SK-N-SH treated with all-trans-retinoic acid at 6 μM for 48 hours (cell line): Measurements from ENCODE around the gene RB1.

Experiments
- ATAC-seq: fragments of 200-7000 bp; cut with Tn5 transposase; 3 replicates; pipeline ENCODE4 v1.9.1; 2020; ENCODE audit warnings: mild to moderate bottlenecking, moderate library complexity
- ARNTL ChIP-seq: fragments of 450-650 bp; formaldehyde crosslinking; IDR thresholded peaks from 2 replicates; pipeline ENCODE4 v1.5.0; 2020; ENCODE audit warnings: low read depth, mild to moderate bottlenecking, moderate library complexity, borderline replicate concordance
- CSDC2 ChIP-seq: fragments of 250-450 bp; sonication (Bioruptor Pico); IDR thresholded peaks from 2 replicates; pipeline ENCODE4 v1.5.0; 2020; ENCODE audit warnings: mild to moderate bottlenecking, moderate library complexity
- ESRRG ChIP-seq: fragments of 250-450 bp; sonication (Bioruptor Pico); IDR thresholded peaks from 2 replicates; pipeline ENCODE4 v1.6.1; 2021; ENCODE audit warnings: mild to moderate bottlenecking
- GLIS3 ChIP-seq: fragments of 250-450 bp; sonication (Bioruptor Pico); IDR thresholded peaks from 2 replicates; pipeline ENCODE4 v1.5.0; 2020; ENCODE audit warnings: mild to moderate bottlenecking, moderate library complexity
- ISL1 ChIP-seq: fragments of 250-450 bp; sonication (Bioruptor Pico); IDR thresholded peaks from 2 replicates; pipeline ENCODE4 v2.1.2; 2022; ENCODE audit warnings: mild to moderate bottlenecking, moderate library complexity
- OSR1 ChIP-seq: fragments of 250-450 bp; sonication (Bioruptor Pico); IDR thresholded peaks from 2 replicates; pipeline ENCODE4 v1.8.0; 2022; ENCODE audit warnings: moderate library complexity, mild to moderate bottlenecking, inconsistent platforms
- PPARA ChIP-seq: fragments of 250-450 bp; sonication (Bioruptor Pico); IDR thresholded peaks from 2 replicates; pipeline ENCODE4 v1.5.0; 2020; ENCODE audit warnings: mild to moderate bottlenecking, borderline replicate concordance
- RARB ChIP-seq: fragments of 250-450 bp; sonication (Bioruptor Pico); IDR thresholded peaks from 2 replicates; pipeline ENCODE4 v1.8.0; 2021; ENCODE audit warnings: mild to moderate bottlenecking, moderate library complexity
- TCF4 ChIP-seq: fragments of 250-450 bp; sonication (Bioruptor Pico); IDR thresholded peaks from 2 replicates; pipeline ENCODE4 v1.8.0; 2021; ENCODE audit warnings: mild to moderate bottlenecking, moderate library complexity, borderline replicate concordance
- TOX ChIP-seq: fragments of 250-450 bp; sonication (Bioruptor Pico); IDR thresholded peaks from 2 replicates; pipeline ENCODE4 v1.8.0; 2021; ENCODE audit warnings: mild to moderate bottlenecking, moderate library complexity, borderline replicate concordance
- ZFP3 ChIP-seq: fragments of 250-450 bp; sonication (Bioruptor Pico); IDR thresholded peaks from 2 replicates; pipeline ENCODE4 v1.5.0; 2020; ENCODE audit warnings: mild to moderate bottlenecking, moderate library complexity
- ZFP30 ChIP-seq: fragments of 450-650 bp; formaldehyde crosslinking; IDR thresholded peaks from 2 replicates; pipeline ENCODE4 v1.5.0; 2022; ENCODE audit warnings: mild to moderate bottlenecking, moderate library complexity
- ZNF565 ChIP-seq: fragments of 450-650 bp; formaldehyde crosslinking; conservative IDR thresholded peaks from 2 replicates; pipeline ENCODE4 v1.5.0; 2020; ENCODE audit warnings: low read depth, mild to moderate bottlenecking, moderate library complexity
- ZNF70 ChIP-seq: fragments of 450-650 bp; formaldehyde crosslinking; IDR thresholded peaks from 2 replicates; pipeline ENCODE4 v1.5.0; 2020; ENCODE audit warnings: mild to moderate bottlenecking, moderate library complexity
- ZNF8 ChIP-seq: fragments of 450-650 bp; formaldehyde crosslinking; IDR thresholded peaks from 2 replicates; pipeline ENCODE4 v1.5.0; 2020; ENCODE audit warnings: mild to moderate bottlenecking, moderate library complexity
- TF ChIP-seq, protein P1 (sequence below): fragments of 250-450 bp; sonication (Bioruptor Pico); IDR thresholded peaks from 2 replicates; pipeline ENCODE4 v1.5.1; 2020; ENCODE audit warnings: low read depth, mild to moderate bottlenecking, moderate library complexity
- TF ChIP-seq, protein P2 (sequence below): fragments of 250-450 bp; sonication (Bioruptor Pico); IDR thresholded peaks from 2 replicates; pipeline ENCODE4 v1.8.0; 2020; ENCODE audit warnings: mild to moderate bottlenecking, moderate library complexity, borderline replicate concordance
- TF ChIP-seq, protein P3 (sequence below): fragments of 250-450 bp; sonication (Bioruptor Pico); IDR thresholded peaks from 2 replicates; pipeline ENCODE4 v1.5.0; 2020; ENCODE audit warnings: mild to moderate bottlenecking, moderate library complexity
- TF ChIP-seq, protein P4 (sequence below): fragments of 250-450 bp; sonication (Bioruptor Pico); IDR thresholded peaks from 2 replicates; pipeline ENCODE4 v1.8.0; 2021; ENCODE audit warnings: low read depth, mild to moderate bottlenecking, moderate library complexity, borderline replicate concordance
- TF ChIP-seq, protein P5 (sequence below): fragments of 250-450 bp; sonication (Bioruptor Pico); IDR thresholded peaks from 2 replicates; pipeline ENCODE4 v1.5.1; 2021; ENCODE audit warnings: mild to moderate bottlenecking, moderate library complexity

Gene RB1

DNA sequence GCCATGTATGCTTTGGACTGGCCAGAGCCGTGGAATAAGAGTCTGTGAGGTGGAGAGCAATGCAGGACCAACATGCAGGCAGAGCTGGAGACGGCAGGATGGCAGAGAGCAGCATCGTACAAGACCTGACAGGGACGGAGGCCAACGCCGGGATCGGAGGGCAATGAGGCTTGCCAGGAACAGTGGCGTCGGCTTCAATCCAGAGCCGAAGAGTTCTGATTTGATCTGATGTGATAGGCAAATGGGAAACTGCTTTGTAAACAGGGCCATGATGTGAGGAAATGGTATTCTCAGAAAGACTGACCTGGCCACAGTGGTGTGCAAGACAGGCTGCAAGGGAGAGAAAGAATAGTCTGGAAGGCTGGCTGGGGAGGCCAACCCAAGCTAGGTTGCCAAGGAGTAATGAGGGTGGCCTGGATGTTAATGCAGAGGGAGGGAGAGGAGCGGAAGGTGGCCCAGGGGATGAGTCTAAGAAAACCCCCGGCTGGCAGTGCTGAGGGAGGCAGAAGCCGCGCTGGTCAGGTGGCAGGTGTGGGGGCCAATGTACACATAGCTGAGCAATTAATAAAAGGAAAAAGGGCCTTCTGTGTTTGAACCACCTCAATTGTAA, 202.6 kb downstream of the RB1 start:
- no peak for ATAC-seq
- no peak for TF ChIP-seq GLIS3
- TF ChIP-seq, protein P1, sequence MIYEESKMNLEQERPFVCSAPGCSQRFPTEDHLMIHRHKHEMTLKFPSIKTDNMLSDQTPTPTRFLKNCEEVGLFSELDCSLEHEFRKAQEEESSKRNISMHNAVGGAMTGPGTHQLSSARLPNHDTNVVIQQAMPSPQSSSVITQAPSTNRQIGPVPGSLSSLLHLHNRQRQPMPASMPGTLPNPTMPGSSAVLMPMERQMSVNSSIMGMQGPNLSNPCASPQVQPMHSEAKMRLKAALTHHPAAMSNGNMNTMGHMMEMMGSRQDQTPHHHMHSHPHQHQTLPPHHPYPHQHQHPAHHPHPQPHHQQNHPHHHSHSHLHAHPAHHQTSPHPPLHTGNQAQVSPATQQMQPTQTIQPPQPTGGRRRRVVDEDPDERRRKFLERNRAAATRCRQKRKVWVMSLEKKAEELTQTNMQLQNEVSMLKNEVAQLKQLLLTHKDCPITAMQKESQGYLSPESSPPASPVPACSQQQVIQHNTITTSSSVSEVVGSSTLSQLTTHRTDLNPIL (CRISPR knock-in tag): no peak
- no peak for TF ChIP-seq ZNF565 (CRISPR knock-in tag)
- TF ChIP-seq ZNF8 (CRISPR knock-in tag): no peak
- TF ChIP-seq, protein P2, sequence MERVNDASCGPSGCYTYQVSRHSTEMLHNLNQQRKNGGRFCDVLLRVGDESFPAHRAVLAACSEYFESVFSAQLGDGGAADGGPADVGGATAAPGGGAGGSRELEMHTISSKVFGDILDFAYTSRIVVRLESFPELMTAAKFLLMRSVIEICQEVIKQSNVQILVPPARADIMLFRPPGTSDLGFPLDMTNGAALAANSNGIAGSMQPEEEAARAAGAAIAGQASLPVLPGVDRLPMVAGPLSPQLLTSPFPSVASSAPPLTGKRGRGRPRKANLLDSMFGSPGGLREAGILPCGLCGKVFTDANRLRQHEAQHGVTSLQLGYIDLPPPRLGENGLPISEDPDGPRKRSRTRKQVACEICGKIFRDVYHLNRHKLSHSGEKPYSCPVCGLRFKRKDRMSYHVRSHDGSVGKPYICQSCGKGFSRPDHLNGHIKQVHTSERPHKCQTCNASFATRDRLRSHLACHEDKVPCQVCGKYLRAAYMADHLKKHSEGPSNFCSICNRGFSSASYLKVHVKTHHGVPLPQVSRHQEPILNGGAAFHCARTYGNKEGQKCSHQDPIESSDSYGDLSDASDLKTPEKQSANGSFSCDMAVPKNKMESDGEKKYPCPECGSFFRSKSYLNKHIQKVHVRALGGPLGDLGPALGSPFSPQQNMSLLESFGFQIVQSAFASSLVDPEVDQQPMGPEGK (CRISPR knock-in tag): no peak
- no peak for TF ChIP-seq TCF4 (CRISPR knock-in tag)
- TF ChIP-seq, protein P3, sequence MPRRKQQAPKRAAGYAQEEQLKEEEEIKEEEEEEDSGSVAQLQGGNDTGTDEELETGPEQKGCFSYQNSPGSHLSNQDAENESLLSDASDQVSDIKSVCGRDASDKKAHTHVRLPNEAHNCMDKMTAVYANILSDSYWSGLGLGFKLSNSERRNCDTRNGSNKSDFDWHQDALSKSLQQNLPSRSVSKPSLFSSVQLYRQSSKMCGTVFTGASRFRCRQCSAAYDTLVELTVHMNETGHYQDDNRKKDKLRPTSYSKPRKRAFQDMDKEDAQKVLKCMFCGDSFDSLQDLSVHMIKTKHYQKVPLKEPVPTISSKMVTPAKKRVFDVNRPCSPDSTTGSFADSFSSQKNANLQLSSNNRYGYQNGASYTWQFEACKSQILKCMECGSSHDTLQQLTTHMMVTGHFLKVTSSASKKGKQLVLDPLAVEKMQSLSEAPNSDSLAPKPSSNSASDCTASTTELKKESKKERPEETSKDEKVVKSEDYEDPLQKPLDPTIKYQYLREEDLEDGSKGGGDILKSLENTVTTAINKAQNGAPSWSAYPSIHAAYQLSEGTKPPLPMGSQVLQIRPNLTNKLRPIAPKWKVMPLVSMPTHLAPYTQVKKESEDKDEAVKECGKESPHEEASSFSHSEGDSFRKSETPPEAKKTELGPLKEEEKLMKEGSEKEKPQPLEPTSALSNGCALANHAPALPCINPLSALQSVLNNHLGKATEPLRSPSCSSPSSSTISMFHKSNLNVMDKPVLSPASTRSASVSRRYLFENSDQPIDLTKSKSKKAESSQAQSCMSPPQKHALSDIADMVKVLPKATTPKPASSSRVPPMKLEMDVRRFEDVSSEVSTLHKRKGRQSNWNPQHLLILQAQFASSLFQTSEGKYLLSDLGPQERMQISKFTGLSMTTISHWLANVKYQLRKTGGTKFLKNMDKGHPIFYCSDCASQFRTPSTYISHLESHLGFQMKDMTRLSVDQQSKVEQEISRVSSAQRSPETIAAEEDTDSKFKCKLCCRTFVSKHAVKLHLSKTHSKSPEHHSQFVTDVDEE (CRISPR knock-in tag): no peak
- TF ChIP-seq CSDC2: no peak
- no peak for TF ChIP-seq OSR1 (CRISPR knock-in tag)
- TF ChIP-seq ISL1 (CRISPR knock-in tag): no peak
- TF ChIP-seq ESRRG: no peak
- TF ChIP-seq ZNF70 (CRISPR knock-in tag): no peak
- TF ChIP-seq ARNTL (CRISPR knock-in tag): no peak
- no peak for TF ChIP-seq ZFP30 (CRISPR knock-in tag)

DNA sequence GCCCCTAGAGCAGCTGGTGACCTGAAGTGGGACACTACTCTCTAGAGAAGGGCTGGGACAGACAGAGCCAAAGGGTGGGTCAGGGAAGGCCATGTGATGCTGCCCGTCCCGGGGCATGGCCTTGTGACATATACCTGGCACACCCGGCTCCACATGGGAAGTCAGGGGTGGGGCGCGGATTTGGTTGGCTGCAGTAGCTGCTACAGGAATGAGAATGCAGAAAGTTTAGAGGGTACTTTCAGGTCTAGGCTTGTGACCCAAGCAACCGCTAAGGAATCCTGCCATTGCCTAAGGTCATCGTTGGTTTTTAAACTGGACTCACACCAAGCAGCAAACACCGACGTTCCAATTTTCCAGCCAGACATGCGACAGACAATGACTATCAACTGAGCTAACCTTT, 203.5 kb downstream of the RB1 start:
- TF ChIP-seq RARB (no peak), ZNF70 (CRISPR knock-in tag) (no peak), TCF4 (CRISPR knock-in tag) (no peak), ESRRG (no peak), ZFP3 (CRISPR knock-in tag) (no peak), ARNTL (CRISPR knock-in tag) (no peak), ZNF565 (CRISPR knock-in tag) (no peak), ZFP30 (CRISPR knock-in tag) (no peak), GLIS3 (no peak), PPARA (CRISPR knock-in tag) (no peak), ISL1 (CRISPR knock-in tag) (no peak), TOX (CRISPR knock-in tag) (no peak), CSDC2 (no peak)
- TF ChIP-seq, protein P1 (CRISPR knock-in tag): no peak
- TF ChIP-seq, protein P4, sequence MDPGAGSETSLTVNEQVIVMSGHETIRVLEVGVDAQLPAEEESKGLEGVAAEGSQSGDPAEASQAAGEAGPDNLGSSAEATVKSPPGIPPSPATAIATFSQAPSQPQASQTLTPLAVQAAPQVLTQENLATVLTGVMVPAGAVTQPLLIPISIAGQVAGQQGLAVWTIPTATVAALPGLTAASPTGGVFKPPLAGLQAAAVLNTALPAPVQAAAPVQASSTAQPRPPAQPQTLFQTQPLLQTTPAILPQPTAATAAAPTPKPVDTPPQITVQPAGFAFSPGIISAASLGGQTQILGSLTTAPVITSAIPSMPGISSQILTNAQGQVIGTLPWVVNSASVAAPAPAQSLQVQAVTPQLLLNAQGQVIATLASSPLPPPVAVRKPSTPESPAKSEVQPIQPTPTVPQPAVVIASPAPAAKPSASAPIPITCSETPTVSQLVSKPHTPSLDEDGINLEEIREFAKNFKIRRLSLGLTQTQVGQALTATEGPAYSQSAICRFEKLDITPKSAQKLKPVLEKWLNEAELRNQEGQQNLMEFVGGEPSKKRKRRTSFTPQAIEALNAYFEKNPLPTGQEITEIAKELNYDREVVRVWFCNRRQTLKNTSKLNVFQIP (CRISPR knock-in tag): no peak
- TF ChIP-seq, protein P3 (CRISPR knock-in tag): no peak
- TF ChIP-seq, protein P5, sequence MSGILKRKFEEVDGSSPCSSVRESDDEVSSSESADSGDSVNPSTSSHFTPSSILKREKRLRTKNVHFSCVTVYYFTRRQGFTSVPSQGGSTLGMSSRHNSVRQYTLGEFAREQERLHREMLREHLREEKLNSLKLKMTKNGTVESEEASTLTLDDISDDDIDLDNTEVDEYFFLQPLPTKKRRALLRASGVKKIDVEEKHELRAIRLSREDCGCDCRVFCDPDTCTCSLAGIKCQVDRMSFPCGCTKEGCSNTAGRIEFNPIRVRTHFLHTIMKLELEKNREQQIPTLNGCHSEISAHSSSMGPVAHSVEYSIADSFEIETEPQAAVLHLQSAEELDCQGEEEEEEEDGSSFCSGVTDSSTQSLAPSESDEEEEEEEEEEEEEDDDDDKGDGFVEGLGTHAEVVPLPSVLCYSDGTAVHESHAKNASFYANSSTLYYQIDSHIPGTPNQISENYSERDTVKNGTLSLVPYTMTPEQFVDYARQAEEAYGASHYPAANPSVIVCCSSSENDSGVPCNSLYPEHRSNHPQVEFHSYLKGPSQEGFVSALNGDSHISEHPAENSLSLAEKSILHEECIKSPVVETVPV (CRISPR knock-in tag): no peak
- no peak for ATAC-seq
